Suprapubic skin (tissue), 4 donors: ENCODE results near the gene NCR2.

Experiments
- POLR2A ChIP-seq, 2 donors: fragments of 450-650 bp; IDR thresholded peaks; one replicate each; pipeline ENCODE4 v1.6.1; 2017; ENCODE audit warnings: antibody characterized with exemption in 2 of 2, mild to moderate bottlenecking in 2 of 2, moderate library complexity in 2 of 2
- POLR2AphosphoS5 ChIP-seq, 3 donors: sonication (generic); formaldehyde crosslinking; IDR thresholded peaks; one replicate each; pipeline ENCODE4 v1.6.1; 2017; ENCODE audit warnings: antibody characterized with exemption in 3 of 3
- TF ChIP-seq, protein P1 (sequence below), 2 donors: fragments of 200-600 bp in 1 of 2; fragments of 450-650 bp in 1 of 2; sonication (generic) in 1 of 2; IDR thresholded peaks; one replicate each; pipeline ENCODE4 v1.5.1; 2016 to 2019; ENCODE audit warnings: antibody characterized with exemption in 2 of 2, mild to moderate bottlenecking in 1 of 2, moderate library complexity in 1 of 2

DNA sequence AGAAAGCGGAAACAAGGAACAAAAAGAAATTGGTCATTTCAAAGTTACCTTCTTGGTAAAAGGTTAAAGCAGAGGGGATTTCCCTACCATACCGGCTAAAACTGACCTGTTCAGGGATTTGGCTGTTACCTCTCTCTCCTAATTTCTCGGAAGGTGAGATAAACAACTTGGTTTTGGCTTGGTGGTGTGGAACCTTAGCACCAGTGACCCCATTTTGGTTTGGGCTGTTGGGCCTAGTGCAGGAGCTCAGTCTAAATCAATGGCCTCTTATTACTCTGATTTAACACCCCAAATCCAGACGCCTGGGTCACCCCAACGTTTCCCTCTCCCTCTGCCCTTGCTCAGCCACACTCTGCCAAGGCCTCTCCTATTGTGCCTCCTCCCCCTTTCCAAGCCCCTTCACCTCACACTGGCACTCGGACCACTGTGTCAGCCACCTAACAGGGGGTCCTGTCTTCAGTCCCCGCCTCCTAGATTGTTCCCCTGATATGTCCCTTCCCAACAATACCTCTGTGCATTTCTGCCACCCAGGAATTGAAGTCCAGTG, 8.3 kb downstream of the NCR2 start:
- TF ChIP-seq, protein P1, sequence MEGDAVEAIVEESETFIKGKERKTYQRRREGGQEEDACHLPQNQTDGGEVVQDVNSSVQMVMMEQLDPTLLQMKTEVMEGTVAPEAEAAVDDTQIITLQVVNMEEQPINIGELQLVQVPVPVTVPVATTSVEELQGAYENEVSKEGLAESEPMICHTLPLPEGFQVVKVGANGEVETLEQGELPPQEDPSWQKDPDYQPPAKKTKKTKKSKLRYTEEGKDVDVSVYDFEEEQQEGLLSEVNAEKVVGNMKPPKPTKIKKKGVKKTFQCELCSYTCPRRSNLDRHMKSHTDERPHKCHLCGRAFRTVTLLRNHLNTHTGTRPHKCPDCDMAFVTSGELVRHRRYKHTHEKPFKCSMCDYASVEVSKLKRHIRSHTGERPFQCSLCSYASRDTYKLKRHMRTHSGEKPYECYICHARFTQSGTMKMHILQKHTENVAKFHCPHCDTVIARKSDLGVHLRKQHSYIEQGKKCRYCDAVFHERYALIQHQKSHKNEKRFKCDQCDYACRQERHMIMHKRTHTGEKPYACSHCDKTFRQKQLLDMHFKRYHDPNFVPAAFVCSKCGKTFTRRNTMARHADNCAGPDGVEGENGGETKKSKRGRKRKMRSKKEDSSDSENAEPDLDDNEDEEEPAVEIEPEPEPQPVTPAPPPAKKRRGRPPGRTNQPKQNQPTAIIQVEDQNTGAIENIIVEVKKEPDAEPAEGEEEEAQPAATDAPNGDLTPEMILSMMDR (IDR thresholded peaks at IDR 0.05): no peak
- TF ChIP-seq POLR2AphosphoS5 (IDR thresholded peaks at IDR 0.05) (no peak), POLR2A (IDR thresholded peaks at IDR 0.05) (no peak)
